Fibroblast of pulmonary artery (primary cell): ENCODE measurements around the gene MYO5B.

Source experiments
- DNase-seq: peaks from one replicate; pipeline ENCODE4 v3.0.0-alpha.2; 2010; ENCODE audit warnings: low read depth
- H3K4me3 ChIP-seq: replicated peaks from 2 replicates; pipeline ENCODE4 v1.5.1; 2011; ENCODE audit warnings: low read depth, mild to moderate bottlenecking, control low read depth, low read length, moderate library complexity
- CTCF ChIP-seq: IDR thresholded peaks from 2 replicates; pipeline ENCODE4 v1.5.1; 2011; ENCODE audit warnings: mild to moderate bottlenecking, control low read depth, low read length, inconsistent platforms; ENCODE audit errors: missing control alignments

Gene MYO5B

GRCh38 chr18:49966090-49966489, 228.9 kb downstream of the MYO5B start:
- no peak for TF ChIP-seq CTCF
- H3K4me3 ChIP-seq = no peak overlapping the region
- DNase-seq = no peak

- TF ChIP-seq CTCF = no peak
- H3K4me3 ChIP-seq = no peak overlapping the region
- no peak for DNase-seq
Observed at GRCh38 chr18:49963217-49963616, 231.7 kb downstream of the MYO5B start.

DNA sequence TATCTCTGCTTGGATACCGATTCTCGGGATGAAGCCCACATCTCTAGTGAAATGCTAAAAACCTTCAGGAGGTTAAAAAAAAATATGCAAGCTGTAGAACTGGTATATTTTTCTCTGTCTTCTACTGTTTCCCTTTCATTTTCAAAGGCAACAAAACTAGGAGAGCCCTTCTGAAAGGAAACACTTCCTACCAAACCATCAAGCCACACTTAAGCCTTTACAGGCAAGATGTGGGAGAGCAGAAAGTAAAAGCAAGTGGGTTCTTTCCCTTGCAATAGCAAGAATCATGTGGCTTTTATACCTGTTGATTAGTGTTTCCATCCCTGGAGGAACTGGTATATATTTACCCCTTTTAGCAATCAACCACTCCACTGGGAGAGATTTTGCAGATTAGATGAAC, 233.7 kb downstream of the MYO5B start:
- no peak for DNase-seq
- no peak overlapping the region for H3K4me3 ChIP-seq
- TF ChIP-seq CTCF = no peak

GRCh38 chr18:49960376-49960775, 234.6 kb downstream of the MYO5B start:
- TF ChIP-seq CTCF = no peak

GRCh38 chr18:49959176-49959575, 235.8 kb downstream of the MYO5B start:
- TF ChIP-seq CTCF = no peak
- H3K4me3 ChIP-seq = no peak overlapping the region
- no peak for DNase-seq

More at GRCh38 chr18:49960376-49960775, 234.6 kb downstream of the MYO5B start:
- no peak overlapping the region for H3K4me3 ChIP-seq
- DNase-seq = no peak

DNA sequence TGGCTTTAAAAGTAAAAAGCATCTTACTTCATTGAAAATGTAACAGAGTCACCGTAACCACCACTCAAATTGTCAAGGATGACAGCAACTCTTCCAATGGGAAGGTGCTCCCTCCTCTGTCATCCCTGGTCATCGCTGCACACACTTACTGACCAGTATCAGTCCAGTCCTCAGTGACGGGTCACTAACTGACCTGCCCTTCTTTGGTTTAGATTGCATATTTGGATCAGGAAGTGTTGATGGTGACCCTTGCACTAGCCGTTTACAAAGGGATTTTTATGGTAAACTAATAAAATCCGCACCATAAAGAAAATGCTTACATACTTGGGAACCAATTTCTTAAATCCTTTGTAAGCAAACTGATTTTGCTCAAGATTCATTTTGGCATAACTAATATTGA, 239.7 kb downstream of the MYO5B start:
- DNase-seq = no peak
- H3K4me3 ChIP-seq = no peak overlapping the region
- TF ChIP-seq CTCF = no peak

DNA sequence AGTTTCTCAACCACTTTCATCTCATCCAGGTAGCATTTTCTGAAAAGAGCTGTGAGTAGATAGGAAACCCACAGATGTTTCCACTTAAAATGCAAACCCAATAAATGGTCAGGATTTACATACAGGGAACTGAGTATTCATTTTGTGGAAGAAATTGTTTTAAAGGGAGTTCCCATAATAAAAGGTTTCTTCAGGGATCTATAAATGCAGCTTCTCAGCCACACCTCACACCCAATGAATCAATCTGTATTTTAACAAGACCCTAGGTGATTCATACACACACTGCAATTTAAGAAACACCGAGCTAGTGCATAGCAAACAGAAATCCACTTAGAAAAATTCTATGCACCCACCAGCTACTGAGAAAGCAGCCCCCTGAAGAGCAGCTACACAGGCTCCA, 241.6 kb downstream of the MYO5B start:
- no peak for TF ChIP-seq CTCF
- no peak for DNase-seq
- H3K4me3 ChIP-seq = no peak overlapping the region
